DMS114 treated with DMSO at 0.1 percent for 48 hours (cell line): ENCODE results near the gene PINK1.
"Not testable (repeated sequence)": the region's sequence is repeated elsewhere in the genome, so short reads cannot be mapped to it uniquely, and the experiment has no call there.

ENCODE experiments used
- DNase-seq: peaks from one replicate; lab custom pipeline; 2025; ENCODE audit not compliant: unreplicated experiment; lab: John Stamatoyannopoulos, UW

The PINK1 gene

DNA sequence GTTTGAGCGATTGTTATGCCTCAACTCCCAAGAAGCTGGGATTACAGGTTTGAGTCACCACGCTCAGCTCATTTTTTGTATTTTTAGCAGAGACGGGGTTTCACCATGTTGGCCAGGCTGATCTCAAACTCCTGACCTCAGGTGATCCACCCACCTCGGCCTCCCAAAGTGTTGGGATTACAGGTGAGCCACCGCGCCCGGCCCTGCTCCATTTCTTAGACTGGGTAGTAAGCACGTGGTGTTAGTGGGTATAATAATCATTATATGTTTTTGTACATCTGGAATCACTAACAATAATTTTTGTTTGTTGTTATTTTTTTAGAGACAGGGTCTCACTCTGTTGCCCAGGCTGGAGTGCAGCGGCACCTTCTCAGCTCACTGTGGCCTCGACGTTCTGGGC is 40.4 kb downstream of the PINK1 start:
- not testable (repeated sequence) for DNase-seq

- no peak for DNase-seq
Measured at GRCh38 chr1:20678599-20678998, 45.3 kb downstream of the PINK1 start.

DNA sequence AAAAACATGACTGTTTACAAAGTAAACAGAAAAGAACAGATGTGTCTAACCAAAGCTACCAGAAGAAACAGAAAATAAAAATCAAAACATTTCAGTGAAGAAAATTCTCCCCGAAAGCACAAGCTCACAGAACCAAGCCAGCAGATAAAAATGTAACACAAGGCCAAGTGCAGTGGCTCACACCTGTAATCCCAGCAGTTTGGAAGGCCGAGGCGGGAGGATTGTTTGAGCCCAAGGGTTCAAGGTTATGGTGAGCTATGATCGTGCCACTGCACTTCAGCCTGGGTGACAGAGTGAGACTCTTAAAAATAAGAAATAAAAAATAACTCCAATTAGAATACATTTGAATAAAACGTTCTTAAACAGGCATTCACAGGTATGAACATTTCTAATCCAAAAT is 47.0 kb downstream of the PINK1 start:
- DNase-seq = no peak

DNA sequence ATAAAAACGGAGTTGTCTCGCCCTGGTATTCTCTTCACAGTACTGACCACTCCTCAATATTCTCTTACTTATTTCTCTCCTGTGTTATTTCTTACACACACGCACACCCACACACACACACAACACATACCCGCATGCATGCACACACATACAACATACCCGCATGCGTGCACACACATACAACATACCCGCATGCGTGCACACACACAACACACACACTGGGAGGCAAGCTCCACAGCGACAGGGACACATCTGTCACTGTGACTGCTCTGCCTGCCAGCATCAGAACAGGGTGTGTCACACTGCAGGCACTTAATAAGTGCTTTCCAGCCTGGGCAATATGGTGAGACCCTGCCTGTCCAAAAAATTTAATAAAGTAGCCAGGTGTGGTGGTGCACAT is 48.7 kb downstream of the PINK1 start:
- no peak for DNase-seq

GRCh38 chr1:20682571-20683236 is 49.4 kb downstream of the PINK1 start:
- no peak for DNase-seq

DNA sequence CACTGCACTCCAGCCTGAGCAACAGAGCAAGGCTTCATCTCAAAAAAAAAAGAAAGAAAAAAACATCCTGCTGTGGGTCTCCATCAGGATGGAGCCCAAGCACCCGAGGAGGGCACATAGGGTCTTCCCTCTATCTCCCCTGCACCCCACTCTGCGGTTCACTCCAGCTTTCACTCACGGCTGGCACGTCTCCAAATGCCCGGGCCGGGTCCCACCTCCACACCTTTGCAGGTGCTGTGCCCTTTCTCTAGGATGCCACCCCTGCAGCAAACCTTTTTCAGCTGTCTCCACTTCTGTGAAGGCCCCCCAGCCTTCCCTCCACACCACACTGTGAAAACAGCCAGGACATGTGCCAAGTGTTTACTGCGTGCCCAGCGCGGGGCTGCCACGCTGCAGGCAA is 50.4 kb downstream of the PINK1 start:
- DNase-seq = no peak

DNA sequence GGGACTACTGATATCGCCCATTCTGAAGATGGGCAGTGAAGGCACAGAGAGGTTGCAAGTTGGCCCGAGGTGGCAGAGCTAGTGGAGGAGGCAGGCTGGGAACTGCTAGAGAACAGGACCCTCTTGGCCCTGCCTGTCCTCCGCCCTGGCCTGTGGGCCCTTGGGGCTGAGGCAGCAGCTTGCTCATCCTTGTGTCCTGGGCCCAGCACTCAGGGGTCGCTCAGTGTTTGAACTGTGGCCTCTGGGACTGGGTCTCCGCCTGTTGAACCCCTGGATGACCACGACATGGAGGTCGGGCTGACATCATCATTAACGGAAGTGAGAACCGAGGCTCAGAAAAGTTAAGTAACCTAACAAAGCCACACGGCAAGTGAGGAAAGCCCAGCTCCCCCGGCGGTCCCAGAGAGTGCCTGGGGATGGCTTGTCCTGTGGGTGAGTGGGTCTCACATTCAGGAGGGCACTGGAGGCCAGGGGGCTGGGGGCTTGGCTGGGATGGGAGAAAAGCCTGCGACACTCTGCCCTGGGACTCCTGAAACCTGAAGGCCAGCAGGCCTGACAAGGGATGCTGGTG is 50.9 kb downstream of the PINK1 start:
- DNase-seq = no peak

- DNase-seq = no peak
Measured at GRCh38 chr1:20684651-20685050, 51.4 kb downstream of the PINK1 start.

DNA sequence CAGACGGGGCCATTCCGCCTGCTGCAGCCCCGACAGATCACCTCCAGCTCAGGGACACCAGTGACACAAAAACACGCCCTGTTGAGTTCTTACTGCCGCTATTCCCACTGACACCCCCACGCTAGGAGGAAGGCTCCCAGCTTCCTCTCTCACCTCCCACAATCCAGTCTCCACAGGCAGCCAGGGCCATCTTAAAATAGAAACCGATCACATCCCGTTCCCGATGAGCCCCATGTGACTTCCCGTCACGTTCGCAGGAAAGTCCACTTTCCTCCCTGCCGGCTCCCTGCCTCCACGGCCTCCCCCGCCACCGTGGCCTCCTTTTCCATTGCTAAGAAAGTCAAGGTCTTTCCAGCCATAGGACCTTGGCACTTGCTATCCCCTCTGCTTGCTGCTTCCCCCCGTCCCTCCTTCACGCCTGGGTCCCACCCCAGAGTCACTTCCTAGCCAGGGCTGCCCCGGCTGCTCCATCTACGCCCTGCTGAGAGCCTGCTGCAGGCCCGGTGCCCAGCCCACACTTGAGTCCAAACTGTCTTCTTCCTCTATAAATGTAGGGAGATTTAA is 51.9 kb downstream of the PINK1 start:
- no peak for DNase-seq

GRCh38 chr1:20685741-20686140 is 52.5 kb downstream of the PINK1 start:
- DNase-seq = no peak

- DNase-seq = no peak
Measured at GRCh38 chr1:20686883-20687725, 53.8 kb downstream of the PINK1 start.

GRCh38 chr1:20689645-20690056 is 56.4 kb downstream of the PINK1 start:
- DNase-seq = no peak

- DNase-seq = no peak
Measured at GRCh38 chr1:20691872-20692271, 58.6 kb downstream of the PINK1 start.

DNA sequence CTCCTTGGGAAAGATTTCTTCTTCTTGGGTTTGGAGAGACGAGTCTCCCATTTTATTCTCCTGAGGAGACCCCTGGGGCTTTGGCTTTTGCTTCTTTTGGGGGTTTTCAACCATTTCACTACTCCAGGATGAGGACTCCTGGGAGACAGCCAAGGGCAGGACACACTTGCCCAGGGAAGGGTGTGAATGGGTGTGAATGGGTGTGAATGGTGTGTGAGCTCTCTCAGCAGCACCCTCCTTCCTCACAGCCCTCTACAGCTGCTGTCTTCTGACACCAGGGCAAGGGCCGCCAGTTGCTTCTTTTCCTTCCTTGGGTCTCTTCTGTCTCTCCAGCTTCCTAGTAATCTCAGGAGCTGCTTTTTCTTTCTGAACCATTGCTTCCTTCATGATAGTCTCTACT is 60.4 kb downstream of the PINK1 start:
- no peak for DNase-seq

- DNase-seq = no peak
Measured at GRCh38 chr1:20695515-20695914, 62.3 kb downstream of the PINK1 start.

DNA sequence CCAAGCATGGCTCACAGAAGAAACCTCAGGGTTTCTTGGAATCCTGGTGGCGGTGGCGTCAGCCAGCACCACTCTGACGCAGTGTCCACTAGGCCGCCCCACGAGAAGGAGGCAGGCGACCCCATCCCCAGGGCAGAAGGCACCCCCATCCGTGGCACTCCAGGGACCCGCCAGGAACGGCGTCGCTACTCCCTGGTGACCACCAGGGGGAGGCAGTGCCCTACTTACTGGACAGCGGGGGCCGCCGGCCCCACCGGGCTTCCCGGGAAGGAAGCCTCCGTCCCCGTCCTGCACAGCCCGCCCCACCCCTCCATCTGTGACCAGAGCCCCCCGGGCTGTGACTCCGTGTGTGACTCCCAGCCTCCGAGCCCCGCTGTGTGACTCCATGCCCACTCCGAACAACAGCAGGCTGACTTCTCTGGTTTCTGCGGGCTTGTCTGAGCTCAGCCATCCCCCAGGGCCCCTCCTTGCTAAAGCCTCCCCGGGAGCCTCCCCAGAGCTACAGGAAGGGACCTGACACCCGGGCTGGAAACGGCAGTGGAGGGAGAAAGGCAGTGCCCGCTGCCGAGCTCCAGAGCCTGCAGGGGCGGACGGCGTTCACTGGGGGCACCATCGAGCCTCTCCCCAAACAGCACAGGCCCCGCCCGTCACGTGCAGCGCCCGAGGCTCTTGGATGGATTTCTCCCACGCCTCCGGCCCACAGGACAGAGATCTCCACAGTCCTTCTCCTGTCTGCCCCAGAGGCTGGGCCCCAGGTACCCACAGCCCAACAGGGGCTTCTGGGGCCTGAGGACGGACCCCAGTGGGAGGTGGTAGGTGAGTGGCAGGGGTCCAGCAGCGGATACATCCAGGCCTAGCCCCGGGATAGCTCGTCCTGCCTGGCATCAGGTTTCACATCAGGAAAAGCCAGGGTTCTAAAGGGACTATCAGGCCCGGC is 63.4 kb downstream of the PINK1 start:
- peak; percentile 77 for DNase-seq

DNA sequence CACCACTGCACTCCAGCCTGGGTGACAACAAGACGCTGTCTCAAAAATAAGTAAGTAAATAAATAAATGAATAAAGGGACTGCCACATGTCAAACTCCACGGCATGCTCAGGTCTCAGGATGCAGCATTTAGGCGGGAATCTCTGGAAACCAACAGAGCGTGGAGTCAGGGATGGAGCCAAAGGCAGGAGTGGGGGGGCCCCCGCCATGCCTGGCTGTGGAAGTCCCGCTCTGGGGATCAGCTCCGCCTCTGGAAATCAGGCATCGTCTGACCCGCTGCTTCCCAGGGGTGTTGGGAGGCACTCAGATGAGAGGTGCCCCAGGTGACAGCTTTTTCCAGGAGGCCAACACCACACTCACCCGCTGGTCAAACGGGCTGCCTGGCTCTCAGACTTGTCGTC is 64.3 kb downstream of the PINK1 start:
- DNase-seq = no peak

DNA sequence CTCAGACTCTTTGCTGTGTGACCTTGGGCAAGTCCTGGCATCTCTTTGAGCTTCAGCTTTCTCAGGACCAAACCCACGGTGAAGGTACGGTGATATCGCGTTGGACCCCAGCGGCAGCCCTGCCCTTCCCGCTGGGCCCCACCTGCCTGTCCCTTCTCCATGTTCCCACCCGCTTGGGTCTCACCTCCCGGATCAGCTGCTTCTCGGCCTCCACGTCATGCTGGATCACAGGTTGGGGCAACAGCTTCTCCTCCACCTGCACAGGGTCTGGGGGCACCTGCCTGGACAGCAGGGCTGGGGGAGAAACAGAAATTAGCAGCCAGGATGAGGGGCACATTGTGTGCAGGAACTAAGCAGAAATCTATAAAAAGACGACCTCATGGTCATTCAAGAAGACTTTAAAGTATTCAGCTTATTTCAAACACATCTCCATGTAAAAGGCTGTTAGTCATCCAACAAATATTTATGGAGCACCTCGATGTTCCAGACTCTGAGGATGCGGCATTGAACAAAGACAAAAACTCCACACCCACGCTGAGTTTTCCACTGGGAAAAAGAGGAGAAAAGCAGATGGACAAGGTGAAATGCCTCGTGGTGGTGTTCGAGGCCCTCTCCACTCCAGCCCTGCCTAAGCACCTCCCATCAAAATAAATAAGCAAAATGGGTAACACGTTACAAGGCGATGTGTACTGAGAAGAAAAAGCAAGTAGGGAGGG is 65.1 kb downstream of the PINK1 start:
- DNase-seq = no peak

DNA sequence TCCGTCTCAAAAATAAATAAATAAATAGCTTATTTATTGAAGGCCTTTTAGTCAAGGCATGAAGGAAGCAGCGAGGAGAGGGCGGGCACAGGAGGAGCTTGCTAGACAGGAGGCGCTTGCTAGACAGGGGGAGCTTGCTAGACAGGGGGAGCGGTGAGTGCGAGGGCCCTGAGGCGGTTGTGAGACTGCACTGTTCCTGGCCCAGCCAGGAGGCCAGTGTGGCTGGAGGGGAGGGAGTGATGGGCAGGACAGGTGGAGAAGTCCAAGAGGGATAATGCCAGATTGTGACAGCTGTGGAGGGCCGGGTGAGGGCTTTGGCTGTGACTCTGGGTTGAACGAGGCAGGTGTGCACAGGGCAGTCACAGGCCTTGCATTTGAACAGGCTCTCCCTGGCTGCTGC is 66.3 kb downstream of the PINK1 start:
- DNase-seq = no peak

DNA sequence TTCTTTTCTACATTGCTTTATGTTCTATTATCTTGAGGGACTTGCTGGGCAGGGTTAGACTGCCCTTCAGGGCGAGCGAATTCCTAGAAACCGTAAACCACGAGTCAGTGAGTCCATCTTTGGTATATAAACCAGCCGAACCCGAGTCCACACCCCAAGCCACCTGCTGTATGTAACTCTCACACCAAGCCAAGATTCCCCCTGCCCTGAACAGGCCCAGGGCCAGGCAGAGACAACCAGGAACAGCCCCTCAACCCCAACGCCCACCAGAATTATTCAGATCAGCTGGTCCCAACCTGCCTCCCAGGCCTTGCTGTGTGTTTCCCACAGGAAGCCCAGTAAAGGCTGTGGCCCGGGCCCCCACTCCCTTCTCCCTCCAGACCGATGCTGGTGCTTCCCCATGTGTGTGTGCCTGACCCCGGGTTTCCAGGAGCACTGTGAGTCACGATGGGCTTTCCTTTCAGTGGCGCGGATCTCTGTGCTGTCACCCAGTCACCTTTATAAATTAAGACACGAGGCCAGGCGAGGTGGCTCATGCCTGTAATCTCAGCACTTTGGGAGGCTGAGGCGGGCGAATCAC is 67.5 kb downstream of the PINK1 start:
- DNase-seq = no peak
